MV-4-11 (cell line): ENCODE results near the gene TRIM28.
"Not testable (repeated sequence)": the region's sequence is repeated elsewhere in the genome, so short reads cannot be mapped to it uniquely, and the experiment has no call there.

Experiments used
- DNase-seq: peaks from one replicate; lab custom pipeline; 2025; lab: John Stamatoyannopoulos, UW

Gene TRIM28

DNA sequence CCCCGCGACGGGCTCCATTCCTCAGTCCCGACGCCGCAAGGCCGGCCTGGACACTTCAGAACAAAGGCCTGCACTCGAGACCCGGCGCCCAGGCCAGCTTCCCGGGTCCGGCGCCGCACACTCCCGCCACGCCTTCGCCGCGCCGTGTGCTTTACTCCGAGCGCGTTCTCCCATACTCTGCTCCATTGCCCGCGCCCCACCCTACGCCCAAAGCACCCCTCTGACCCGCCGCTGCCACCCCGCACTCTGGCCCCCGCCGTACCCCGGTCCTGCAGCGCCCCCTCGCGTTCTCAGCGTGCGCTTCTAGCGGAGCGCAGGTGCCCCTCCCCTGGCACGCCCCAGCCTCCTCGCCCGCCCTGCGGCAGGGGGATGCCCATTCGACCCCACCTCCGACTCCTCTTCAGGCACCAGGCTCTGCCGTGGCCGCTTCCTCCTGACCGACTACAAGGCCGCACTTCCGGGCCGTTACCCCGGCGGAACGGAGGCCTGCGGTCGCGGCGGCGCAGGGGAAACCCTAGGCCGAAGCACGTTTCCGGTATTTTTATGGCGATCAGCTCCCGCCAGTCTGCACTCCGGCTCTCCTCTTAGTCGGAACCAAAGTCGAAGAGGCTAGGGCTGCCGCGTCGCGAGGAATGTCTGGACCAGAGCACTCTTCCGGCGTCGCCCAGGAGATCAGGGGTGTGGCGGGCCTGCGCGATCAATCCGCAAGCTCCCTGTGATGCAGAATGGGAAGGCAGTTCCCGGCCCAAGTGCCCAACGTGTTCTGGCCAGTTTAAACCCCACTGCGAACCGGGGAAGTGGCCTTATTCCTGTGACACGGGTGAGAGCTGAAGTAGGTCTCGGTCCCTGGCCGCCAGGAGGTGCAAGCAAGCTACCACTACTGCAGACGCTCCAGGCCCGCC is 24.3 kb upstream of the TRIM28 start, which contains the start of gene ZBTB45:
TSS of gene ZBTB45 (minus strand) at position 456 of the 902 bp plus-strand sequence. CDS start 2,137 bp downstream, outside the sequence.
- DNase-seq: peak; percentile 99

DNA sequence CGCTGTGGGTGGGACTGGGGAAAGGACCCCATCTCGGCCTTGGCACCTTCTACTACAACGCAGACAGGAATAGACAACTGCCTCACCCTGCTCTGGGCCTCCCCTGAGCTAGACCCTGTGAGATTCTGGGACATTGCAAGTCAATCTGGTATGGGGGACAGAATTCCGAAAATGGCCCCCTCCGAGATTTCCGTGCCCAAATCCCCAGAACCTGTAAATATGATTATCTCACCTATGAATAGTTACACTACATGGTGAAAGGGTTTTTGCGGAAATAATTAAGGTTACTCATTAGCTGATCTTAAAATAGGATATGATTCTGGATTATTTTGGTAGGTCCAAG is 23.6 kb upstream of the TRIM28 start:
- DNase-seq: no peak

DNA sequence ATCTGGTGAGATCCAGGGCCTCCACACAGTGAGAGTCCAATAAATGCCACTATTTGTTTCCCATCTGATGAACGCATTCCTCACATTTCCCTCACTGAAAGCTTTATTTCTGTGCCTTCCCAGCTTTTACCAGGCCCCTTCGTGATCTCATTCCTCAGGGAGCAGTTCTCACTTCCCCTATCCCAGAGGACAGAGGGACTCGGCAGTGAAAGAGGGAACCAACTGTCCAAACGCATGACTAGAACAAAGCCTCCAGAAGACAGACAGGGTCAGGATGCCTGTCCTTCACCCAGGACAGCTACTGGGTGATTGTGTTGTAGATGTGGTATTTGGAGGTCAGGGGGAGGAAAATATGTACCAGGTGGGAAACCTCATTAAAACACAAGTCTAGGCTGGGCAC is 22.2 kb upstream of the TRIM28 start:
- DNase-seq: peak; percentile 43

DNA sequence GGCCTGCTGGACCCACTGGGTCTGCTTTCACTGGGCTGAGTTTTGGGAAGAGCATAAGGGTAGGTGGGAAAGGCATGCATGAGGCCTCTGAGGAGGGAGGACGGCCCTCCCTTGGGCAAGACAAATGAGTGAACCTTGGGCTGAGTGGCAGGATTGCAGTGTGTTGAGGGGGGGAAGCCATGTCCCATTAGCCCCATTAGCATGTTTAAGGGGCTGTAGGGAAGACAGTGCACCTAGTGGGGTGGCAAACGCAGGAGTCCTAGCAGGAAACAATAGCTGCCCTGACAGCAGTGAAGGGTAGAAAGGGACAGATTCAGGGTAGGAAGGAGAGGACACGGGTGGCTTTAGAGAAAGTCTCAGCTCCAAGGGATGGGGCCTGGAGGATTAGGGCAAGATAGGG is 21.2 kb upstream of the TRIM28 start:
- DNase-seq: no peak

DNA sequence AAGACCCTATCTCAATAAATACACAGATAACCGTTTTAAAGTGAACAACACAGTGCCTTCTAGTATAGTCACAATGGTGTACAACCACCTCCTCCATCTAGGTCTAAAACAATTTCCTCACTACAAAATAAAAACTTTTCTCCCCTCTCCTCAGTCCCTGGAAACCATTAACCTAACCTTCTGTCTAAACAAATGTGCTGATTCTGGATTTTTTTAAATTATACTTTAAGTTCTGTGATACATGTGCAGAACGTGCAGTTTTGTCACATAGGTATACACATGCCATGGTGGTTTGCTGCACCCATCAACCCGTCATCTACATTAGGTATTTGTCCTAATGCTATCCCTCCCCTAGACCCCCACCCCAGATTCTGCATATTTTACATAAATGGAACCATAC is 14.5 kb upstream of the TRIM28 start:
- no peak for DNase-seq

DNA sequence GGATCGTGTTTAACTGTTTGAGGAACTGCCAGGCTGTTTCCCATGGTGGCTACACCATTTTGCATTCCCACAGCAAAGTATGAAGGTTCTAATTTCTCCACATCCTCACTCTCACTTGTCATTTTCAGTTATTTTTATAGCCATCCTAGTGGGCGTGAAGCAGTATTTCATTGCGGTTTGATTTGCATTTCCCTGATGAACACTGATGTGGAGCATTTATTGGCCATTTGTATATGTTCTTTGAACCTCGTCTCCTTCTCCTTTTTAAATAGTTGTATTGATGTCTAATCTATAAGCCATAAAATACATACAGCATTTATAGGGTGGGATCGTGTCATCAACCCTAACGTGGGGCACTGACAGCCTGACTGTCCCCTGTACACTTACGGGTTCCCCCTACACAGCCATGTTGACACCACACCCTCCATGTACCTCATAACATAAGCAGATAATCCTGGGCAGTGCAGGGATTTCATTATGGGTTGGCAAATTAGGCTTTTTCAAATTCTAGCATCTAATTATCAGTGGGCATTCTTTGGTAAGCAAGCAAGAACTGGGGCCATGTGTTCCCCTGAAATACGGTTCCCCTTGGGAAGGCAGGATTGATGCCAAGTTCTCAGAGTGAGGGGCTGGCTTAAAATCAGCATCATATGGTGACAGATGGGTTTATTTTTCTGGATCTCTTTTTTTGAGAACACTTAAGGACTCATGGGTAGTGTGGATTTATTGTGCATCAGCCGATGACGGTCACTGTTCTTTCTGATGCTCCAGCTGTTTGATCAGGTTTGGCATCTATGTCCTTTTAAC is 12.6 kb upstream of the TRIM28 start:
- DNase-seq: no peak

DNA sequence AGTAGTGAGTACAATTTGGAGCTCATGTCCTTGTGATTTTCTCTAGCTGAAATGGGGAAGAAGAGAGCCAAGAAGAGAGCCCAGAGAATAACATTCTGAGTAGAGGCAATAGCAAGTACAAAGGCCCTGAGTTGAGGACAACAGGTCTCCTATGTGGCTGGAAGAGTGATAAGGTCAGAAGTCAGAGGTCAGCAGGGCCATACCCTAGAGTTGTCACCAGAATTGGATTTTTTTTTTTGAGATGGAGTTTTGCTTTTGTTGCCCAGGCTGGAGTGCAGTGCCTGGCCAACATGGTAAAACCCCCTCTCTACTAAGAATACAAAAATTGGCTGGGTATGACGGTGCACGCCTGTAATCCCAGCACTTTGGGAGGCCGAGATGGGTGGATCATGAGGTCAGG is 8.0 kb upstream of the TRIM28 start:
- no peak for DNase-seq

DNA sequence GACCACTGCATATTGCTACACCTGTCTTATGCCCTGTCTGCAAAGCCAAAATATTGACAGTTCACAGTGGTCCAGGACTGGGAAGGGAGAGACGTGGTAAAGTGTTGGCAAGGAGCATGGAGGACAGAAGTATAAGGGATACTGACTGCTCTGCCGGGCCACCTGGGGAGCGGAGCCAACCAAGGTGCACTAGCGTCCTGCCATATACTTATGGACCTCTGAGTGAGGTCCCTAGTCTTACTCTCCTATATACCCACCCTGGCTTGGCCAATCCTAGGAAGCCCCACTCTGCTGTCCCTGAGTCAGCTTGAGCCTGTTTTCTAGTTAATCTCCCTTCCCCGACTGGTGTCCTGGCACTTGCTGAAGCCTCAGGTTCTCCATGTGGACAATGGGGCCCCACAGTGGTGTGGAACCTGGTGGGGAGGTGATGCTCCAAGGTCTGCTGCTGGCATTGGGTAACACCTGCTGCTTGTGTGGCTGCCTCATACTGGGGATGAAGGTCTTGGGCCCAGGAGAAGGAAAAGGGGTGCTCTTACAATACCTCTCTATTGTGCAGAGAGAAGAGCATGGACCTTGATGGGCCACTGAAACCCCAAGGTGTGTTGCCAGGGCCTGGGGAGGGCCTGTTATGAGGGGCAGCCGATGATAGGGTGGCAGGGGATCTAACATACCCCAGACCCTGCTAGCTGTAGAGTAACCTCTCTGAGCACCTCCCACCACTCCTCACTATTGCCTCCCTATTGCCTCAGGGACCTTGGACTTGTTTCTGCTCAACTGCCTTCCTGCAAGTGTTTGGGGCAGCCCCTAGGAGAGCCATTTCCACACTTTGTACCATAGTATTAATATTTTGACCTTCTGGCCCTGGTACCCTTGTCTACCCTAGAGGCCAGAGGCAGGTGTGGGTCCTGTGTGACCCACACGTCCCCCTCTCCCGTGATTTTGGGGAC is 6.7 kb upstream of the TRIM28 start:
- no peak for DNase-seq

DNA sequence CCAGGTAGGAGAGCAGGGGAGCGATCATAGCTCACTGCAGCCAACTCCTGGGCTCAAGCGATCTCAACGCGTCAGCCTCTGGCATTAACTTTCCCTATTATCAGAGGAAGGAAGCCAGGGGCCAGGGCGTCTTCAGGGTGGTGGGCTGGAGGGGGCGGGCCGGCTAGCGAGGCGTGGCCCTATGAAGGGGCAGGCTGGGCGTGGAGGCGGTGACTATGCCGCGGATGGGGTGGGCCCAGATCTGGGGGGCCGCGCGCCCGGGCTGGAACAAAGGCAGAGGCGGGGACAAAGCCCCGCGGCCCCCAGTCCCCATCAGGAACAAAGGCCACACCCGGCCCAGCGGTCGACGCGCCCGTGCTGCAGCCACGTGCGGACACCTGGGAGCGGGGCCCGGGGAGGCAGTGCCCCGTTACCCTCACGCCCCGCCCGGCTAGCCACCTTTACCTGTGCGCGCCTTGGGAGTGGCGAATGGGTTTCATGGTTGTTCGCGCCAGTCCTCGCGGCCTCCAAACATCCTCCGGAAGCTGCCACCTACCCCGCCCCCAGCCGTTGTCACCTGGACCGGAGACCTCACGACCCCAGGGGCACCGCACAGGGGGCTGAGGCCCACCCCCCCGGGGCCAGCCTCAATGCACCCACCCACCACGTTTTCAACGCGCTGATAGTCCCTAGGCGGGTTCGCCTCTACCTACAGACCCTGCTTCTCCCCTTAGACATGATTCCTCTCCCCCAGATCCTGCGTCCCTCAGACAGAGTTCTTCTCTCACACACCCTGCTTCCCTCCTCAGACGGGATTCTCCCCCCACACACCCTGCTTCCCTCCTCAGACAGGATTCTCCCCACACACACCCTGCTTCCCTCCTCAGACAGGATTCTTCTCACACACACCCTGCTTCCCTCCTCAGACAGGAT is 5.4 kb upstream of the TRIM28 start:
- DNase-seq: no peak

DNA sequence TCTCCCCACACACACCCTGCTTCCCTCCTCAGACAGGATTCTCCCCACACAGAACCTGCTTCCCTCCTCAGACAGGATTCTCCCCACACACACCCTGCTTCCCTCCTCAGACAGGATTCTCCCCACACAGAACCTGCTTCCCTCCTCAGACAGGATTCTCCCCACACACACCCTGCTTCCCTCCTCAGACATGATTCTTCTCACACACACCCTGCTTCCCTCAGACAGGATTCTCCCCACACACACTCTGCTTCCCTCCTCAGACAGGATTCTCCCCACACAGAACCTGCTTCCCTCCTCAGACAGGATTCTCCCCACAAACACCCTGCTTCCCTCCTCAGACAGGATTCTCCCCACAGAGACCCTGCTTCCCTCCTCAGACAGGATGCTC is 4.7 kb upstream of the TRIM28 start:
- DNase-seq: not testable (repeated sequence)

DNA sequence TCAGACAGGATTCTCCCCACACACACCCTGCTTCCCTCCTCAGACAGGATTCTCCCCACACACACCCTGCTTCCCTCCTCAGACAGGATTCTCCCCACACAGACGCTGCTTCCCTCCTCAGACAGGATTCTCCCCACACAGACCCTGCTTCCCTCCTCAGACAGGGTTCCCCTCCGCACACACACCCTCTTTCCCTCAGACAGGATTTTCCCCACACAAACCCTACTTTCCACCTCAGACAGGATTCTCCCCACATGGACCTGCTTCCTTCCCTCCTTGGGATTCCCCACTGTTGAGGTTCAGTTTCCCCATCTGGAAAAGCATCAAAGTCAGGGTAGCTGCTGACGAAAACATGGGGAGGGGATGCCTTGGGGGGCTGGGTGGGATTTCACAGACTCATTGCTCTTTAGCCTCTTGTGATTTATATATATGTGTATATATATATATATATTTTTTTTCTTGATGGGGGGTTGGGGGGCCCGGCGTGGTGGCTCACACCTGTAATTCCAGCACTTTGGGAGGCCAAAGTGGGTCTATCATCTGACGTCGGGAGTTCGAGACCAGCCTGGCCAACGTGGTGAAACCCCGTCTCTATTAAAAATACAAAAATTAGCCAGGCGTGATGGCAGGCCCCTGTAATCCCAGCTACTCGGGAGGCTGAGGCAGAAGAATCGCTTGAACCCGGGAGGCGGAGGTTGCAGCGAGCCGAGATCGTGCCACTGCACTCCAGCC is 1.1 kb upstream of the TRIM28 start:
- not testable (repeated sequence) for DNase-seq

DNA sequence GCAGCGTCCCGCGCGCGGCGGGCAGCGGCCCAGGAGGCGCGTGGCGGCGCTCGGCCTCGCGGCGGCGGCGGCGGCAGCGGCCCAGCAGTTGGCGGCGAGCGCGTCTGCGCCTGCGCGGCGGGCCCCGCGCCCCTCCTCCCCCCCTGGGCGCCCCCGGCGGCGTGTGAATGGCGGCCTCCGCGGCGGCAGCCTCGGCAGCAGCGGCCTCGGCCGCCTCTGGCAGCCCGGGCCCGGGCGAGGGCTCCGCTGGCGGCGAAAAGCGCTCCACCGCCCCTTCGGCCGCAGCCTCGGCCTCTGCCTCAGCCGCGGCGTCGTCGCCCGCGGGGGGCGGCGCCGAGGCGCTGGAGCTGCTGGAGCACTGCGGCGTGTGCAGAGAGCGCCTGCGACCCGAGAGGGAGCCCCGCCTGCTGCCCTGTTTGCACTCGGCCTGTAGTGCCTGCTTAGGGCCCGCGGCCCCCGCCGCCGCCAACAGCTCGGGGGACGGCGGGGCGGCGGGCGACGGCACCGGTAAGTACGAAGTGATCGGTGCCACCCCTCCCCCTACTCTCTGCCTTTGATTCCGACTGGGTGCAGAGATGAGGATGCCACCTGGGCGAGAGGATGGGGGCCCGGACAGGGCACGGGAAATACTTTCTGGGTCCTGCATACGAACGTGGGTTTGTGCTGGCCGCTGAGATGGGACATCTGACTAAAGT is 874 bp downstream of the TRIM28 start:
- no peak for DNase-seq

DNA sequence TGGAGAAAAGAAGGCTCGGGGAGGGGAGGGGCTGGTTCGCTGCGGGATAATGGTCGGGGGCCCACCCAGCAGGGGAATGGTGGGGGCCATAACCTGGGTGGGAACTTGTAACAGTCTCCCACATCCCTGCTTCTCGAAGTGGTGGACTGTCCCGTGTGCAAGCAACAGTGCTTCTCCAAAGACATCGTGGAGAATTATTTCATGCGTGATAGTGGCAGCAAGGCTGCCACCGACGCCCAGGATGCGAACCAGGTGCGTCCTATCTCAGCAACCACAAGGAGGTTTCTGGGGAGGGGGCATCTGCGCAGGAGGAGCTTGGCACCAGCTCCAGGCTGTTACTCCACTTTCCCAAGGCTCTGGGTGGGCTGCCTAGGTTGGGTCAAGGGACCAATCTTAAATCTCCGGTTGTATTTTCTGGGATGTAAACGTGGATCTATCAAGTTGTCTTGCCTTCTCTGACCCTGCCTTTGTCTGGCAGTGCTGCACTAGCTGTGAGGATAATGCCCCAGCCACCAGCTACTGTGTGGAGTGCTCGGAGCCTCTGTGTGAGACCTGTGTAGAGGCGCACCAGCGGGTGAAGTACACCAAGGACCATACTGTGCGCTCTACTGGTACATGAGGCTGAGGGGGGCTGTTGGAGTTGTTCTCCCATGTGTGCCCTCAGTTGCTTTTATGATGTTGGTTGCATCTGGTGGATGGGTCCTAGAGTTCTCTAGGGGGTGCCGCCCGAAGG is 1.6 kb downstream of the TRIM28 start:
- no peak for DNase-seq

DNA sequence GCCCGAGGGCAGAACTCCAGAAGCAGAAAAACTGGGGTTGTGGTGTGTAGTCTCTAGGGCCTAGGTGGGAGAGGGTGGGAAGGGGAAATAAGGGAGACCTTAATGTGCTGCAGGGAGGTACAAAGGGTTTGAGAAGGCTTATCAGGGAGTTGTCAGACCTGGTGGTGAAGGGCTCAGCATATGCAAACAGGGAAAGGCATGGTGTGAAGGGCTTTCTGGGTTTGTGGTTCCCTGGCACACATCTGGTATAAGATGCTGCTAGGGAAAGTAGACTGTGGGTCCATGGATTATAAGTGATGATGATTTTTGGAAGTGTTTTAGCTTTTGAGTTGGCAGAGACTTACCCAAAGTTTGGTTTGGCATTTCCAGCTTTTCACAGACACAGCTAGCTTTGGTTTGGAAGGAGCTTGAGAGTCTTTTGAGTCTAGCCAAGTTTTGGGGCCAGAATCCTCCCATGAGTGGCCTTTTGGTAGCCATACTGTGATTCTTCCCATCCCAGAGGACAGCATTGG is 2.2 kb downstream of the TRIM28 start:
- DNase-seq: no peak

DNA sequence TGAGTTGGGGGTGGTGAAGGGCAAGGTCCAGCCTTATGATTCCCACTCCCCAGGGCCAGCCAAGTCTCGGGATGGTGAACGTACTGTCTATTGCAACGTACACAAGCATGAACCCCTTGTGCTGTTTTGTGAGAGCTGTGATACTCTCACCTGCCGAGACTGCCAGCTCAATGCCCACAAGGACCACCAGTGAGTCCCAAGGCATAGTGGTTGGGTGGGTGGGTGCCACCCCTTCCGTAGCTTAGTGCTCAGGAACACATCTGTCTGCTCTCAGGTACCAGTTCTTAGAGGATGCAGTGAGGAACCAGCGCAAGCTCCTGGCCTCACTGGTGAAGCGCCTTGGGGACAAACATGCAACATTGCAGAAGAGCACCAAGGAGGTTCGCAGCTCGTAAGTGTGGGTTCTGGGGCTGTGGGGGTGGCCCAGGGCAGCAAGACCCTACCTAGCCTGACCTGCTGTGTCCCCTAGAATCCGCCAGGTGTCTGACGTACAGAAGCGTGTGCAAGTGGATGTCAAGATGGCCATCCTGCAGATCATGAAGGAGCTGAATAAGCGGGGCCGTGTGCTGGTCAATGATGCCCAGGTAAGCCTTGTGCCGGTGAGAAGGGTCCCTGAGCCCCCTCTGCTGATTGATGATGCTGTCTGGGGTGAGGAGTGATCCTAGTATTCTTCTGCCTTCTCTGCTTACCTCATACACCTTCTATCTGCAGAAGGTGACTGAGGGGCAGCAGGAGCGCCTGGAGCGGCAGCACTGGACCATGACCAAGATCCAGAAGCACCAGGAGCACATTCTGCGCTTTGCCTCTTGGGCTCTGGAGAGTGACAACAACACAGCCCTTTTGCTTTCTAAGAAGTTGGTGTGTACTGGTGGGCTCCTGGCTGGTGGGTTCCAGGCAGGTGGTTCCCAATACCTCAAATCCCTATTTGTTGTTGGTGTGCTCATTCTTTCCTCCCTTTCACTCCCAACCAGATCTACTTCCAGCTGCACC is 3.8 kb downstream of the TRIM28 start:
- DNase-seq: no peak

DNA sequence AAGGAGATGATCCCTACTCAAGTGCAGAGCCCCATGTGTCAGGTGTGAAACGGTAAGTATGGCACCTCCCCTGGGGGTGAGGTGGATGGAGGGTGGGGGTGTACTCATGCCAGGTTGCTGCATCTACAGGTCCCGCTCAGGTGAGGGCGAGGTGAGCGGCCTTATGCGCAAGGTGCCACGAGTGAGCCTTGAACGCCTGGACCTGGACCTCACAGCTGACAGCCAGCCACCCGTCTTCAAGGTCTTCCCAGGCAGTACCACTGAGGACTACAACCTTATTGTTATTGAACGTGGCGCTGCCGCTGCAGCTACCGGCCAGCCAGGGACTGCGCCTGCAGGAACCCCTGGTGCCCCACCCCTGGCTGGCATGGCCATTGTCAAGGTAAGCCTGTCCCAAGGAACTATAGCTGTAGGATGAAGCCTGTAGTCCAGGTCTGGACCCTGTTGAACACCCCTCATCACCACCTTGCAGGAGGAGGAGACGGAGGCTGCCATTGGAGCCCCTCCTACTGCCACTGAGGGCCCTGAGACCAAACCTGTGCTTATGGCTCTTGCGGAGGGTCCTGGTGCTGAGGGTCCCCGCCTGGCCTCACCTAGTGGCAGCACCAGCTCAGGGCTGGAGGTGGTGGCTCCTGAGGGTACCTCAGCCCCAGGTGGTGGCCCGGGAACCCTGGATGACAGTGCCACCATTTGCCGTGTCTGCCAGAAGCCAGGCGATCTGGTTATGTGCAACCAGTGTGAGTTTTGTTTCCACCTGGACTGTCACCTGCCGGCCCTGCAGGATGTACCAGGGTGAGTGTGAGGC is 5.2 kb downstream of the TRIM28 start:
- DNase-seq: no peak
